Sciatic nerve (tissue), 1 donor: ENCODE data around the gene FAM3D. TPM values are rescaled to one million over a fixed set of nuclear protein-coding genes. Genes with fewer than 3 reads are reported as not detected.

ENCODE experiments used
- total RNA-seq: library from RNA; stranded (reverse); fragmentation: NEBNext Ultra II Directional; extraction: Animal tissue kit (Norgen Biotek cat#: 25700); gene quantifications from one replicate; pipeline ENCODE4 v1.2.1, GENCODE V29; 2021
- donor health status: DM: no; HTN: no; CAD: no.

FAM3D gene
- total RNA-seq, 1 donor from 2014 or later: not detected

Other genes with a start within 250 kb of the FAM3D start
- gene PDHB, start 232.9 kb downstream of the FAM3D start, total RNA-seq: 55.9 TPM
- gene KCTD6, start 174.7 kb downstream of the FAM3D start, total RNA-seq: 13.7 TPM
- gene ACOX2, start 129.6 kb downstream of the FAM3D start, total RNA-seq: 31.0 TPM
- gene FAM107A, start 89.4 kb downstream of the FAM3D start, total RNA-seq: 38.3 TPM